ENCODE measurements around the gene ZNF587B.
"Not testable (repeated sequence)": the region's sequence is repeated elsewhere in the genome, so short reads cannot be mapped to it uniquely, and the experiment has no call there.

GRCh38 chr19:57823155-57823554 is 6.9 kb upstream of the ZNF587B start:
- TF ChIP-seq CTCF (IDR thresholded peaks at IDR 0.05; ENCODE audit: insufficient read depth, low read depth, low read length); EZH2 (IDR thresholded peaks at IDR 0.05; ENCODE audit: insufficient read depth, low read length): not testable (repeated sequence)

Data from astrocyte (in vitro differentiated cells and primary cell).